Natural killer cell (primary cell): ENCODE data around the gene SLC2A13. TPM values are rescaled to one million over a fixed set of nuclear protein-coding genes. Genes with fewer than 3 reads are reported as not detected.

Source experiments
- ATAC-seq, 3 donors: fragments of 150-1000 bp in 2 of 3; fragments of 200-7000 bp in 1 of 3; cut with Tn5 transposase; 1 replicate in 1 of 3; 2 replicates in 2 of 3; pipeline ENCODE4 v1.10.0; 2021; ENCODE audit warnings: mild to moderate bottlenecking in 2 of 3, moderate library complexity in 2 of 3
- DNase-seq, 2 donors: peaks; one replicate each; pipeline versions ENCODE4 v3.0.0 to v3.0.0-alpha.2; 2013 to 2021; ENCODE audit warnings: mixed read lengths in 1 of 2
- H3K27ac ChIP-seq: one replicate; pipeline ENCODE4 v1.5.1; 2013; ENCODE audit warnings: mild to moderate bottlenecking, low read length
- H3K27me3 ChIP-seq: one replicate; pipeline ENCODE4 v1.6.1; 2013; ENCODE audit warnings: low read length; ENCODE audit not compliant: control insufficient read depth, insufficient read depth
- H3K36me3 ChIP-seq: one replicate; pipeline ENCODE4 v1.6.1; 2013; ENCODE audit warnings: low read length; ENCODE audit not compliant: control insufficient read depth, insufficient read depth
- H3K4me1 ChIP-seq: one replicate; pipeline ENCODE4 v1.6.1; 2013; ENCODE audit warnings: low read length; ENCODE audit not compliant: control insufficient read depth, insufficient read depth
- H3K4me3 ChIP-seq: one replicate; pipeline ENCODE4 v1.5.1; 2013; ENCODE audit warnings: low read length
- H3K9me3 ChIP-seq: one replicate; pipeline ENCODE4 v1.6.1; 2013; ENCODE audit warnings: low read length; ENCODE audit not compliant: control insufficient read depth, insufficient read depth
- H3K27ac Mint-ChIP-seq, 2 donors: one replicate each; pipeline ENCODE4 v1.8.0; 2022; ENCODE audit warnings: mild to moderate bottlenecking in 2 of 2, mixed read lengths in 2 of 2, moderate library complexity in 1 of 2
- H3K27me3 Mint-ChIP-seq, 2 donors: one replicate each; pipeline ENCODE4 v1.8.0; 2022; ENCODE audit warnings: low read depth in 2 of 2, mixed read lengths in 2 of 2
- H3K36me3 Mint-ChIP-seq: one replicate; pipeline ENCODE4 v1.8.0; 2022; ENCODE audit warnings: mixed read lengths
- H3K4me1 Mint-ChIP-seq, 2 donors: one replicate each; pipeline ENCODE4 v1.8.0; 2022; ENCODE audit warnings: mixed read lengths in 2 of 2
- H3K4me3 Mint-ChIP-seq: one replicate; pipeline ENCODE4 v1.8.0; 2022; ENCODE audit warnings: mild to moderate bottlenecking, moderate library complexity, mixed read lengths
- H3K9me3 Mint-ChIP-seq, 2 donors: one replicate each; pipeline ENCODE4 v1.8.0; 2022; ENCODE audit warnings: mixed read lengths in 2 of 2
- WGBS: methylation state at CpG from one replicate; pipeline ENCODE4 v1.1.7; 2013; ENCODE audit warnings: missing lambda C conversion rate; ENCODE audit not compliant: insufficient coverage; 5-methylcytosine and 5-hydroxymethylcytosine counted together
- intact Hi-C: fragments of 100-400 bp; cut with micrococcal nuclease; formaldehyde crosslinking; loops from one replicate; pipeline ENCODE4 v1.14.2; 2022
- total RNA-seq, 4 donors: library from RNA; stranded (reverse); fragments of 120-200 nt in 1 of 4; gene quantifications; one replicate each; pipeline versions ENCODE4 v1.2.3 to v1.2.4, GENCODE V29; 2013 to 2022
- TF ChIP-seq, protein P1 (sequence below): fragments of 200-600 bp; IDR thresholded peaks from one replicate; pipeline ENCODE4 v1.8.0; 2022; ENCODE audit warnings: antibody characterized with exemption

The SLC2A13 gene
- total RNA-seq, 3 donors from 2014 or later (not counting 1 experiment from before 2014, with no cell fraction given), result 6.0 to 10.9 (median 8.7) TPM

DNA sequence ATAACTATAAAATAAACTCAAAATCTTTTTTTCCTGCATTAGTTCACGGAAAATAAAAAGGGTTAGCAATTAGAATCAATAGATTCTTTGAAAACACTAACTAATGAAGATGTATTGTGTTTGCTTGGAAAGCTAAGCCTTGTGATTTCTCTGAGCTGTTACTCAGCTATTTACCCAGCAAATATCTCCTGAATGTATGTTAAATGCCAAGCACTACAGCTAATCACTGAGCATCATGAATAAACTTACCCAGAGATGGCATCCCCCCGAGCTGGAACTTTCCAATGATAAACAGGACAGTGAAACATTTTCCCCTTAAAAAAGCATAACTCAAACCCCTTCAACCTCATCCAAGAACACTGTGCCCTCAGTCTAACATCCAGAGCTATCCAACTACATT lies 71.2 kb downstream of the SLC2A13 start:
- Mint-ChIP-seq H3K4me3 (no peak overlapping the region), H3K4me1 (peaks cover 22 to 33% of the 10 kb centered on the region in 2 donors), H3K27me3 (no peaks in the 10 kb centered on the region), H3K36me3 (no peaks in the 10 kb centered on the region), H3K9me3 (no peaks in the 10 kb centered on the region), H3K27ac (no peak overlapping the region)
- Histone ChIP-seq H3K27ac (no peak overlapping the region), H3K9me3 (no peaks in the 10 kb centered on the region), H3K36me3 (no peaks in the 10 kb centered on the region), H3K4me3 (no peak overlapping the region), H3K4me1 (no peaks in the 10 kb centered on the region), H3K27me3 (no peaks in the 10 kb centered on the region)
- TF ChIP-seq, protein P1, sequence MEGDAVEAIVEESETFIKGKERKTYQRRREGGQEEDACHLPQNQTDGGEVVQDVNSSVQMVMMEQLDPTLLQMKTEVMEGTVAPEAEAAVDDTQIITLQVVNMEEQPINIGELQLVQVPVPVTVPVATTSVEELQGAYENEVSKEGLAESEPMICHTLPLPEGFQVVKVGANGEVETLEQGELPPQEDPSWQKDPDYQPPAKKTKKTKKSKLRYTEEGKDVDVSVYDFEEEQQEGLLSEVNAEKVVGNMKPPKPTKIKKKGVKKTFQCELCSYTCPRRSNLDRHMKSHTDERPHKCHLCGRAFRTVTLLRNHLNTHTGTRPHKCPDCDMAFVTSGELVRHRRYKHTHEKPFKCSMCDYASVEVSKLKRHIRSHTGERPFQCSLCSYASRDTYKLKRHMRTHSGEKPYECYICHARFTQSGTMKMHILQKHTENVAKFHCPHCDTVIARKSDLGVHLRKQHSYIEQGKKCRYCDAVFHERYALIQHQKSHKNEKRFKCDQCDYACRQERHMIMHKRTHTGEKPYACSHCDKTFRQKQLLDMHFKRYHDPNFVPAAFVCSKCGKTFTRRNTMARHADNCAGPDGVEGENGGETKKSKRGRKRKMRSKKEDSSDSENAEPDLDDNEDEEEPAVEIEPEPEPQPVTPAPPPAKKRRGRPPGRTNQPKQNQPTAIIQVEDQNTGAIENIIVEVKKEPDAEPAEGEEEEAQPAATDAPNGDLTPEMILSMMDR, result no peak
- DNase-seq, result no peak
- no peak for ATAC-seq
- intact Hi-C loops, result no loop called here
- 88% methylated on average over 1 of the region's 2 CpGs for WGBS

DNA sequence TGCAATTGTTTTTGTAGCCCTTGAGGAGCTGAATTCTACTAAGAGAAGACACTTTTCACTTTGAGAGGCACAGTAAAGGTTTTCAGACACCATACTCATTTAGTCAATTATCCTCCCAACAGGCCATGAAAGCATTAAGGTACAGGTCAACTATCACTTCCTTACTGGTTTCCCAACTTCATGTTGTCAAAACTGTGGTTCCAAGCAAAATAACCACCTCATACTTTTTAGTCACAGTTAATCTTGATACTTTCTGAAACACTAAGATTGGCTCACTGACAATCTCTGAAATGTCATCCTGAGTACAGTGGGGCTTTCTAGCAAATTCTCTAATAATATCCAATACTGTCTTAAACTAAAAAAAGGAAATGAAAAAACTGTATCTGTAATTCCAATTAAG lies 71.7 kb downstream of the SLC2A13 start:
- H3K4me1 Mint-ChIP-seq, result peaks cover 16 to 29% of the 10 kb centered on the region in 2 donors
- H3K27ac ChIP-seq, result no peak overlapping the region
- intact Hi-C loops, result no loop called here
- H3K4me3 Mint-ChIP-seq, result no peak overlapping the region
- TF ChIP-seq, protein P1, result no peak
- H3K36me3 ChIP-seq, result no peaks in the 10 kb centered on the region
- H3K27ac Mint-ChIP-seq, result no peak overlapping the region
- H3K27me3 Mint-ChIP-seq, result no peaks in the 10 kb centered on the region
- no peaks in the 10 kb centered on the region for H3K36me3 Mint-ChIP-seq
- no peaks in the 10 kb centered on the region for H3K9me3 ChIP-seq
- no peaks in the 10 kb centered on the region for H3K27me3 ChIP-seq
- H3K9me3 Mint-ChIP-seq, result no peaks in the 10 kb centered on the region
- H3K4me3 ChIP-seq, result no peak overlapping the region
- H3K4me1 ChIP-seq, result no peaks in the 10 kb centered on the region
- ATAC-seq, result no peak
- no peak for DNase-seq

DNA sequence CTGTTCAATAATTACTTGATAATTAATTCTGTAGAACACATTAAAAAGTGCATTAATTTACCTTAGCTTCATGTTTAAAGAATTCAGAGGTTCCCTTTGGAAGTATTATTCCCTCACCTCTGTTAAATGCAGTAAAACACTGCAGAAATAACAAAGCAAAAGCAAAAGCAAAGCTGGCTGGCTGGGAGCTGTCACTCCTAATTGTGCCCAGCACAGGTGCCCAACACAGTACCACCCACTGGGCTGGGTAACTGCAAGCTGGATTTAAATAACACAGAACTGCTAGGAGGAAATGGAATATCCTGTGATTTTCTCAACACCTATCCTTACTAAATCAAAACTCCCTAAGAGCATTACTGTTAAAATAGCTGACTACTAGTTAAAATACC lies 72.6 kb downstream of the SLC2A13 start:
- TF ChIP-seq, protein P1, result no peak
- Mint-ChIP-seq H3K27ac (no peak overlapping the region), H3K36me3 (no peaks in the 10 kb centered on the region), H3K4me3 (no peak overlapping the region), H3K27me3 (no peaks in the 10 kb centered on the region), H3K4me1 (peaks cover 15 to 29% of the 10 kb centered on the region in 2 donors), H3K9me3 (no peaks in the 10 kb centered on the region)
- peak in 1 of 3 donors; percentile 52 for ATAC-seq
- H3K9me3 ChIP-seq, result no peaks in the 10 kb centered on the region
- H3K4me3 ChIP-seq, result no peak overlapping the region
- H3K4me1 ChIP-seq, result no peaks in the 10 kb centered on the region
- intact Hi-C loops, result no loop called here
- H3K36me3 ChIP-seq, result no peaks in the 10 kb centered on the region
- no peak for DNase-seq
- H3K27ac ChIP-seq, result no peak overlapping the region
- no peaks in the 10 kb centered on the region for H3K27me3 ChIP-seq

DNA sequence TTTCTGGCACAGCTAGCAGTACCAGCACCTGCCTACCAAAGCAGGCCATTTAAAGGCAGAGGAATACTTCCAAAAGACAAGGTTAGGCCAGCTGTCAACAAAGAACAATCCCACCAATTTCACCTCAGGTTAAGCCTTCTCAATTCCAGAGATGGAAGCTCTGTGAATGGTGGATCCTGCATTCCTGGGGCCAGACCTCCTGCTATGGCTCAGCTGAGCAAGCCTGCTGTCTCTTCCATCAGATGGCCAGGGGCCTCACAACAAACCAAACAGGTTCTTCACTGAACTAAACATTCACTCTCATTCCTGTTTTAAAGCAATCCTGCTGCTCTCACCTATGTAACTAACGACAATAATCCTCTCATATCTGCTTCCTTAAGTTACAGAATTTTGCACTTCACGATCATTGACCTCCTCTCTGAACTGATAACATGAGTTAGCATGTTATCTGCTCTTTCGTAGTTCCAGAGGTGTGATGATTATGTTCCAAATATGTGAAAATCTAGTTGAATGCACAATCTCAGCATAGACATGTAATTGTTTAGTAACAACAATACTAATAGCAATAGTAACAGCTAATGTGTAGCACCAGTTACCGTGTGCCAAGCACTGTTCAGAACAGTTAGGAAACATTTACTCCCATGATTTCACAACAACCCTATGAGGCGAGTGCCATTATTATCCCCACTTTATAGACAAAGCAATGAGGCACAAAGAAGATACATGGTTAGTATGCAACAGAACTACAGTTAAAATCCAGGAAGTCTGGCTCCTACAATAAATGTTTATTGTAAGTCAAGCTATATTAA lies 73.2 kb downstream of the SLC2A13 start:
- no peak for ATAC-seq
- Histone ChIP-seq H3K27me3 (no peaks in the 10 kb centered on the region), H3K27ac (no peak overlapping the region), H3K4me1 (no peaks in the 10 kb centered on the region), H3K36me3 (no peaks in the 10 kb centered on the region), H3K4me3 (no peak overlapping the region), H3K9me3 (no peaks in the 10 kb centered on the region)
- intact Hi-C loops, result no loop called here
- Mint-ChIP-seq H3K36me3 (no peaks in the 10 kb centered on the region), H3K27me3 (no peaks in the 10 kb centered on the region), H3K4me3 (no peak overlapping the region), H3K27ac (no peak overlapping the region), H3K4me1 (peaks cover 15 to 29% of the 10 kb centered on the region in 2 donors), H3K9me3 (no peaks in the 10 kb centered on the region)
- 94% methylated on average over 4 of the region's 5 CpGs for WGBS
- TF ChIP-seq, protein P1, result no peak
- DNase-seq, result no peak
